Stomach (tissue), 9 donors: ENCODE measurements around the gene TRPV4. TPM values are rescaled to one million over a fixed set of nuclear protein-coding genes. Genes with fewer than 3 reads are reported as not detected.

Experiments
- DNase-seq, 2 donors: peaks; one replicate each; pipeline versions ENCODE4 v3.0.0 to v3.0.0-alpha.2; 2013 to 2019
- H3K27ac ChIP-seq, 5 donors: fragments of 200-600 bp in 4 of 5; sonication (generic) in 4 of 5; one replicate each; pipeline ENCODE4 v1.5.1; 2013 to 2019; ENCODE audit warnings: mild to moderate bottlenecking in 1 of 5, moderate library complexity in 1 of 5
- H3K27me3 ChIP-seq, 3 donors: fragments of 200-600 bp; sonication (generic); one replicate each; pipeline ENCODE4 v1.5.1; 2017 to 2019; ENCODE audit warnings: mixed run types in 1 of 3
- H3K36me3 ChIP-seq, 4 donors: fragments of 200-600 bp; sonication (generic); 1 replicate in 3 of 4; 2 replicates in 1 of 4; pipeline ENCODE4 v1.5.1; 2016 to 2019
- H3K4me1 ChIP-seq, 4 donors: fragments of 200-600 bp; sonication (generic); one replicate each; pipeline ENCODE4 v1.5.1; 2016 to 2019
- H3K4me3 ChIP-seq, 4 donors: fragments of 200-600 bp; sonication (generic) in 3 of 4; one replicate each; pipeline ENCODE4 v1.5.1; 2016 to 2019; ENCODE audit warnings: mild to moderate bottlenecking in 1 of 4
- H3K9me3 ChIP-seq, 4 donors: fragments of 200-600 bp; sonication (generic); one replicate each; pipeline ENCODE4 v1.5.1; 2016 to 2019
- EP300 ChIP-seq: sonication (generic); formaldehyde crosslinking; IDR thresholded peaks from one replicate; pipeline ENCODE4 v1.6.1; 2017; ENCODE audit warnings: antibody characterized with exemption
- POLR2A ChIP-seq, 4 donors: fragments of 450-650 bp; IDR thresholded peaks; one replicate each; pipeline ENCODE4 v1.6.1; 2016; ENCODE audit warnings: antibody characterized with exemption in 4 of 4, control low read depth in 2 of 4, mild to moderate bottlenecking in 1 of 4, moderate library complexity in 1 of 4
- POLR2AphosphoS5 ChIP-seq, 3 donors: sonication (generic); formaldehyde crosslinking; IDR thresholded peaks; one replicate each; pipeline ENCODE4 v1.6.1; 2016; ENCODE audit warnings: antibody characterized with exemption in 3 of 3
- WGBS, 5 donors: extraction: QIAGEN DNeasy Blood & Tissue Kit in 3 of 5; methylation state at CpG; one replicate each; pipeline versions ENCODE4 v1.1.5 to v1.1.7; 2013 to 2018; 5-methylcytosine and 5-hydroxymethylcytosine counted together
- intact Hi-C: fragments of 100-400 bp; cut with DNase I; formaldehyde crosslinking; loops from one replicate; pipeline ENCODE4 v1.15.1; 2023; ENCODE audit warnings: low total_unique reads
- polyA plus RNA-seq, 3 donors: library from polyadenylated mRNA; stranded (reverse); fragments of 200-250 nt; gene quantifications; one replicate each; pipeline ENCODE4 v1.2.3, GENCODE V29; 2013
- total RNA-seq, 5 donors: library from RNA; depleted of rRNA; stranded (reverse); fragments of >200 nt; gene quantifications; one replicate each; pipeline versions ENCODE4 v1.1.0 to v1.2.3, GENCODE V29; 2014 to 2016
- TF ChIP-seq, protein P1 (sequence below), 7 experiments: fragments of 450-650 bp in 4 of 7; fragments of 200-600 bp in 3 of 7; sonication (generic) in 3 of 7; IDR thresholded peaks; one replicate each; pipeline ENCODE4 v1.5.1; 2016 to 2019; ENCODE audit warnings: antibody characterized with exemption in 7 of 7, control low read depth in 2 of 7, mild to moderate bottlenecking in 1 of 7
- donor health status: healthy with polysubstance abuse.
- donor health status: Bipolar disorder and iron deficiency.
- donor health status: healthy.

Gene TRPV4
- total and polyA plus RNA-seq, 8 donors = 0.75 to 3.8 (median 1.4) TPM; not detected in 4

DNA sequence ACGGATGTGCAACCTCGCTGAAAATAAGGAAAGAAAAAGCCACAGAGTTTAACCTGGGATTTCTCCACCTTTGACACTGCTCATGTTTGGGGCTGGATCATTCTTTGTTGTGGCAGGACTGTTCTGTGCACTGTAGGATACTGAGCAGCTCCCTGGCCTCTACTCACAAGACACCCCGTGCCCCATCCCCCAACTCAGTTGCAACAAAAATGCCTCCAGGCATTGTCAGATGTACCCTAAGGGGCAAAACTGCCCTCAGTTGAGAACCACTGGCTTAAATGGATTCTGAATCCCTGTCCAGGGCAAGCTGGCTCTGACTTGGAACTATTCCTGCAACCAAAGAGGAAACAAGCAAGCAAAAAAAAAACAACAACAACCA lies 45.0 kb upstream of the TRPV4 start:
- Histone ChIP-seq H3K4me3 (peak overlapping the region in 1 of 4 donors; percentile 66), H3K36me3 (no peaks in the 10 kb centered on the region), H3K27ac (no peak overlapping the region), H3K9me3 (no peaks in the 10 kb centered on the region), H3K27me3 (no peaks in the 10 kb centered on the region), H3K4me1 (peaks cover 31 to 51% (median 44%) of the 10 kb centered on the region in 4 donors)
- intact Hi-C loops = no loop called here
- WGBS, 5 donors = 84 to 99% (median 90%) methylated on average over 3 of the region's 3 CpGs
- TF ChIP-seq EP300 = no peak
- no peak for TF ChIP-seq POLR2A (IDR thresholded peaks at IDR 0.05)
- TF ChIP-seq POLR2AphosphoS5 (IDR thresholded peaks at IDR 0.05) = no peak
- TF ChIP-seq, protein P1, sequence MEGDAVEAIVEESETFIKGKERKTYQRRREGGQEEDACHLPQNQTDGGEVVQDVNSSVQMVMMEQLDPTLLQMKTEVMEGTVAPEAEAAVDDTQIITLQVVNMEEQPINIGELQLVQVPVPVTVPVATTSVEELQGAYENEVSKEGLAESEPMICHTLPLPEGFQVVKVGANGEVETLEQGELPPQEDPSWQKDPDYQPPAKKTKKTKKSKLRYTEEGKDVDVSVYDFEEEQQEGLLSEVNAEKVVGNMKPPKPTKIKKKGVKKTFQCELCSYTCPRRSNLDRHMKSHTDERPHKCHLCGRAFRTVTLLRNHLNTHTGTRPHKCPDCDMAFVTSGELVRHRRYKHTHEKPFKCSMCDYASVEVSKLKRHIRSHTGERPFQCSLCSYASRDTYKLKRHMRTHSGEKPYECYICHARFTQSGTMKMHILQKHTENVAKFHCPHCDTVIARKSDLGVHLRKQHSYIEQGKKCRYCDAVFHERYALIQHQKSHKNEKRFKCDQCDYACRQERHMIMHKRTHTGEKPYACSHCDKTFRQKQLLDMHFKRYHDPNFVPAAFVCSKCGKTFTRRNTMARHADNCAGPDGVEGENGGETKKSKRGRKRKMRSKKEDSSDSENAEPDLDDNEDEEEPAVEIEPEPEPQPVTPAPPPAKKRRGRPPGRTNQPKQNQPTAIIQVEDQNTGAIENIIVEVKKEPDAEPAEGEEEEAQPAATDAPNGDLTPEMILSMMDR (IDR thresholded peaks at IDR 0.05) = no peak
- DNase-seq = no peak

DNA sequence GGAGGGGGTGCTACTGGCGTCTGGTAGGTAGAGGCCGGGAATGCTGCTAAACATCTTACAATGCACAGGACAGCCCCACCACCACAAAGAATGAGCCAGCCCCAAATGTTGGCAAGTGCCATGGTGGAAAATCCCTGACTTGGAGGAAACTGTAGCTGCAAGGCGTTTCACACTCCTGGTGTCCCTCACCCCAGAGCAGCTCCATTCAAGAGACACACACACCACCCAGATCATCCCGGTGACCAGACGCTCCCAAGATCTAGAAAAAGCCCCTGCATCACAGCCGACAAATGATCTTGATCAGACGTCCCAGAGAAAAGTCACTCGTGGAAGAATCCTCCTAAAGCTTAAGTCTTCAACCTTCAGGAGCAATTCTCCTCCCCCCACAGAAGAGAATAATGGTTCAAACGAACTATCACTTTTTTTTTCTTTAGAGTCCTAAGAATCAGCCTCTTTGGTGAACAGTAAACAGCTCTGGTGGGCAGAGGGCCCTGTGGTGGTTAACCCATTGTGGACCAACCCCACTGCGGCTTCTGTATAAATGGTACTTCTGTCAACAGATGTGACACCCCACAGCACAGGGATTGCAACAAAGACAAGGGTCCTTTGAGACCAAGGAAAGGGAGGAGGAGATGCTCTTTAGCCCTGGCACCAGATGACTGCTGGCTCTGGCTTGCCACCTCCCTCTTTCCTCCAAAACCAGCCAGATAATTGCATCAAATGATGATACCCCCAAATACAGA lies 44.5 kb upstream of the TRPV4 start:
- Histone ChIP-seq H3K4me3 (no peak overlapping the region), H3K27me3 (no peaks in the 10 kb centered on the region), H3K9me3 (no peaks in the 10 kb centered on the region), H3K27ac (no peak overlapping the region), H3K4me1 (peaks cover 31 to 51% (median 44%) of the 10 kb centered on the region in 4 donors), H3K36me3 (peaks cover 0 to under 1% (median 0%) of the 10 kb centered on the region in 4 donors)
- intact Hi-C loops = no loop called here
- DNase-seq = no peak
- TF ChIP-seq POLR2AphosphoS5 (IDR thresholded peaks at IDR 0.05) (no peak), POLR2A (IDR thresholded peaks at IDR 0.05) (no peak), EP300 (no peak)
- TF ChIP-seq, protein P1 (IDR thresholded peaks at IDR 0.05) = no peak
- WGBS, 5 donors = 67 to 81% (median 77%) methylated on average over 10 of the region's 10 CpGs

DNA sequence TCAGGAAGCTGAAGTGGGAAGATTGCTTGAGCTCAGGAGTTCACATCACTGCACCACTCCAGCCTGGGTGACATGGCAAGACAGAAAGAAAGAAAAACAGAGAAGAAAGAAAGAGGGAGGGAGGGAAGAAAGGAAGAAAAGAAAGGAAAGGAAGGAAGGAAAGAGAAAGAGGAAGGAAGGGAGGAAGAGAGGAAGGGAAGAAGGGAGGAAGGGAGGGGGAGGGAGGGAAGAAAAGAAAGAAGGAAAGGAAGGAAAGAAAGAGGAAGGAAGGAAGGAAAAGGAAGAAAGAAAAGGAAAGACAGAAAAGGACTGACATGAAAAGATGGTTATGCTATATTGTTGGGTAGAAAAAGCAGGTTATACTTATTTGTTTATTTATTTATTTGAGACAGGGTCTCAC lies 43.2 kb upstream of the TRPV4 start:
- TF ChIP-seq, protein P1 (IDR thresholded peaks at IDR 0.05) = no peak
- TF ChIP-seq POLR2A (IDR thresholded peaks at IDR 0.05) (no peak), EP300 (no peak), POLR2AphosphoS5 (IDR thresholded peaks at IDR 0.05) (no peak)
- no peaks in the 10 kb centered on the region for H3K27me3 ChIP-seq
- H3K27ac ChIP-seq = no peak overlapping the region
- no peak overlapping the region for H3K4me3 ChIP-seq
- intact Hi-C loops = no loop called here
- H3K9me3 ChIP-seq = no peaks in the 10 kb centered on the region
- H3K36me3 ChIP-seq = peaks cover 0 to 13% (median 11%) of the 10 kb centered on the region in 4 donors
- DNase-seq = no peak
- peaks cover 31 to 64% (median 53%) of the 10 kb centered on the region in 4 donors for H3K4me1 ChIP-seq

DNA sequence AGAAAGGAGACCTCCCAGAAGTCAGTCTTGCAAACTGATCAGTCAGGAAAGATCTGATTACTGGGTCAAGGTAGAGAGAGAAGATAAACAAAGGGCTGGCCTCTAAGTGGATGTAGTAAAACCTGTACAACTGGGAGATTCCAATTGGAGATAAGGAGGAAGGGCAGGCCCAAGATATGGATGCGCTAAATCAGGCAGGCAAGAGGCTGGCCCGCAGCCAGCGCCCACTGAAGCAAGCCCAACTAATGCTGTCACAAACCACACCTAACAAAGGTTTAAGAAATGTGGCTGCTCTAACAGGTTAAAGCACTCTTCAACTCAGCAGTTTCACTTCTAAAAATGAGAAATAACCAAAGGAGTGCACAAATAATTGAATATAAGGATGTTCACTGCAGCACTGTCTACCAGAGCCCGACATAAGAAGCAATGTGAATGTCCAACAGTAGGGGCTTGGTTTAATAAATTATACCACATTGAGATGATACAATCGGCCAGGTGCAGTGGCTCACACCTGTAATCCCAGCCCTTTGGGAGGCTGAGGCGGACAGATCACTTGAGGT lies 42.5 kb upstream of the TRPV4 start:
- DNase-seq = peak in 1 of 2 donors; percentile 65
- Histone ChIP-seq H3K4me3 (no peak overlapping the region), H3K9me3 (no peaks in the 10 kb centered on the region), H3K27ac (no peak overlapping the region), H3K36me3 (peaks cover 0 to 15% (median 11%) of the 10 kb centered on the region in 4 donors), H3K4me1 (peaks cover 29 to 62% (median 49%) of the 10 kb centered on the region in 4 donors), H3K27me3 (no peaks in the 10 kb centered on the region)
- no peak for TF ChIP-seq EP300
- no peak for TF ChIP-seq POLR2AphosphoS5 (IDR thresholded peaks at IDR 0.05)
- TF ChIP-seq POLR2A (IDR thresholded peaks at IDR 0.05) = no peak
- TF ChIP-seq, protein P1 (IDR thresholded peaks at IDR 0.05) = no peak
- intact Hi-C loops = no loop called here
- 55 to 69% (median 62%) methylated on average over 6 of the region's 6 CpGs for WGBS, 5 donors
